ENCODE data around the gene MGMT.

The MGMT gene

DNA sequence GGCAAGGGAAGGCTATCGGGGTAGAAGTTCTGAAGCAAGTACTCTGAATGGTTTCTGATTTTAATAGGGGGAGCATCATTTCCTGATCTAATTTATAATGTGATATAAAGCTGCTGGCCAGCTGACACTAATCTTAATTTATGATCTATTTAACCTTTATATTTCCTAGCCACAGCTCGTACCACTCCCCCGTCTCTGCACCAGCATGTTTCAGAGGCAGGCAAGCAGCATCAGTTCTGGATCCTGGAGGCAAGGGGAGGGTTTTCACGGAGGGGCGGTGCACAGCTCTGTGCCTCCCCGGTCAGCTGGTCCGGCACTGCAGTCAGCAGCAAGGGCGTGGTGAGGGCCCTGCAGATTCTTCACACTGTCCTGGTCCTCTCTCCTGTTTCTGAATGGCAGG, 30.0 kb downstream of the MGMT start:
- DNase-seq: no peak

- no peak for DNase-seq
These were observed 31.6 kb downstream of the MGMT start for GRCh38 chr10:129498680-129499079.

DNA sequence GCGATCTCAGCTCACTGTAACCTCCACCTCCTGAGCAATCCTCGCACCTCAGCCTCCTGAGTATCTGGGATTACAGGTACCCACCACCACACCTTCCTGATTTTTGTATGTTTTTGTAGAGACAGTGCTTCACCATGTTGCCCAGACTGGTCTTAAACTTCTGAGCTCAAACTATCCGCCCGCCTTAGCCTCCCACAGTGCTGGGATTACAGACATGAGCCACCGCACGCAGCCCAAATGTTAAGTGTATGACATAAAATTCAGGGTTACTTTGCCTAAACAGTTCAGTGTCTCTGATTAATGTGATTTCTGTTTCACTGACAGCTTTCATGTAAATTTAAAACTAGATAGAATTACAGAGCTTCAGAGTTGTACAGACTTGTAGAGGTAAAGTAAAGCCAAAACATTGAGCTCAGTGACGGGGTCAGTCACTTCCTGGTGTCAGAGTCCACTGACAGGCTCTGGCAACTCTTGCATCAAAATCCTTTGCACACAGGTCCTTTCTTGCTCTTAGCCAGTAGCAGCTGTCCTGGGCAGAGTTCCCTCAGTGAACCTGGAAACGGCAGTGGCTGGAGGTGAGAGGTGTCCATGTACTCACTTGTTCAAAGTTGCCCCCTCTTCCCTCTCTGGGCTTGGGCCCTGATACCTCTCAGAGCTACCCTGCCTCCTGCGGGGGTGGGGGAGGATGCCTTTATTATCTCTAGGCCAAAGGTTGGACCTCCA, 33.7 kb downstream of the MGMT start:
- no peak for DNase-seq

DNA sequence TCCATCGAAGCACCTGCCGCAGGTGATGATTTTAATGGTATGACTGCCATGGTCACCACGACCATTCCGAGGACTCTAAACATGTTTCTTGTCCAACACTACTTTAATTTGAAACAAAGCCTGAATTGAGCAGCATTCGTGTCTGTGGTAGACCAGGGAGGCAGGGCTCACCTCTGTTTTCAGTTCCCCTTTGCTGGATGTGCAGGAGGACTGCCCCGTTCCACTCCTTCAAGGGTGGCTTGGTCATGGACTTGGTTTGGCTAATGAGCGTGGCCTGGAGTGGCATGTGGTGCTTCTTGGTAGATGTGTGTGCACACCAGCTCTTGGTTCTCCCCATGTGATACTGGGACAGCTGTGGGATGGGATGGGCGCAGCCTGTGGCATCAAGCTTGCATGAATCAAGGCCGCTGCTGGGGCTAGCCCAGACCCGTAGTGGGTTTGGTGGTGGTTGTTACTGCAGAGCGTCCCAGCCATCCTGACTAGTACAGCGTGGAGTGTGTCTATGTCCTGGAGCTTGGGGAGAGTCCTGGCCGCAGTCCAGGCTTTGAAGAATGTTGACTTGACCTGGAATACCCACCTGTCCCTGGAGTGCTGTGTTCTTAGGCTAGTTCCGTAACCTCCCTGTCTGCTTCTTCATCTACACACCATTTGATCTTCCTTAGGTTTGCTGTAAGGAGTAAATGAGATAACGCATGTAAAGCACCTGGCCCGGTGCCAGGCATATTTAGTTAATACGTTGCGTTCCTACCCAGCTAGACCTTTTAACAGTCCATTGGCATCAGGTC, 34.8 kb downstream of the MGMT start:
- no peak for DNase-seq

DNA sequence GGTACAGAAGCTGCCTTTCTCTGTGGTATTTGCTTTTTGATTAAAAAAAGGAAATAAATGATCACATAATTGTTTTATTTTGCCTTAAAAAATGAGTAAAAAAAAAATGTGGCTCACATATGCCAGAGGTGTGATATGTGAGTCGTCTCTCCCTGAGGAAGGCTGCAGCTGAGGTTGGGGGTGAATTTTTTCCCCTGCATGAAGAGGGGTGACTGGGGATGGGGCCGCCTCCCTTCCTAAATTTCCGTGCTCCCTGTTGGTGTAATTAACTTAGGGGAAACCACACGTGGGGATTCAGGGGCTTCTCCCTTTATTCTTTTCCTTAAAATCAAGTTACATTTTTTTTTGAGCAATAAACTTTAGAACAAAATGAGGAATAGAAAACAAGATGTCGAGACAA, 35.4 kb downstream of the MGMT start:
- DNase-seq: no peak

GRCh38 chr10:129505500-129506075, 38.5 kb downstream of the MGMT start:
- no peak for DNase-seq

GRCh38 chr10:129506101-129506797, 39.2 kb downstream of the MGMT start:
- no peak for DNase-seq

GRCh38 chr10:129507216-129507889, 40.3 kb downstream of the MGMT start:
- no peak for DNase-seq

DNA sequence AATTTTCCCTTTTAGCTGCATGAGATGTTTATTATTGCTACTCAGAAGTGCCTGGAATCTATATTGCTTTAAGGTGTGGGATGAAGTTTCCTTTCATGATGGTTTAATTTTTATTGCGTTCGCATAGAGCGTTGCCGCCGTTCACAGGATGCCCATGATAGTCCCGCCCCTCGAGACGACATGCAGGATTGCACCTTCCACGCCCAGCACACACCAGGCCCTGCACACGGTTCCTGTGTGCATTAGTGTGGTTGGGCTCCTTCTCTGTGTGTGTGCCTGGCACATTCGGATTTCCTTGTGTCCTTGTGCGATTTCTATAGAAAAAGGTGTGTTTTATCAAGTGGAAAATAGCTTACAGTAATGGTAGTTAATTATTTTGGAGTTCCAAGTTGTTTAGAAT, 42.1 kb downstream of the MGMT start:
- no peak for DNase-seq

- no peak for DNase-seq
These were observed 42.8 kb downstream of the MGMT start for GRCh38 chr10:129509835-129510234.

- DNase-seq: no peak
These were observed 44.0 kb downstream of the MGMT start for GRCh38 chr10:129511086-129511485.

- no peak for DNase-seq
These were observed 44.7 kb downstream of the MGMT start for GRCh38 chr10:129511758-129512157.

GRCh38 chr10:129513312-129513711, 46.3 kb downstream of the MGMT start:
- DNase-seq: no peak

GRCh38 chr10:129514568-129515451, 47.8 kb downstream of the MGMT start:
- DNase-seq: no peak

- no peak for DNase-seq
These were observed 50.0 kb downstream of the MGMT start for GRCh38 chr10:129516846-129517679.

DNA sequence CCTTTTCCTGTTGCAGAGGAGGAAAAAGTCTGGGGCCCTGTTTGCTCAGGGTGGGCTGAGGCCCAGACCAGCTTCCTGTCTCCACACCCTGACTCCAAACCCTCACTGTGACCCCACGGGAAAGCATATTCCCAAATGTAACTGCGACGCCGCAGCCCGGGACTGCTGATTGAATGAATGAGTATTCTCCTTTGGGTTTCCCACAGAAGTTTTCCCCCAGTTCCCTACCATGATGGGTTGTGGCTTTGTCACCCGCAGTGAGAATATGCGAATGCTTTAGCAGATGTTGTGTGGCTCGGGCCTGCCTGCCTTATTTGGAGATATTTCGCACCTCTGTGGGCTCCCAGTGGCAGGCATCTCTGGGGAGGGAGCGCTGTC, 50.6 kb downstream of the MGMT start:
- no peak for DNase-seq

DNA sequence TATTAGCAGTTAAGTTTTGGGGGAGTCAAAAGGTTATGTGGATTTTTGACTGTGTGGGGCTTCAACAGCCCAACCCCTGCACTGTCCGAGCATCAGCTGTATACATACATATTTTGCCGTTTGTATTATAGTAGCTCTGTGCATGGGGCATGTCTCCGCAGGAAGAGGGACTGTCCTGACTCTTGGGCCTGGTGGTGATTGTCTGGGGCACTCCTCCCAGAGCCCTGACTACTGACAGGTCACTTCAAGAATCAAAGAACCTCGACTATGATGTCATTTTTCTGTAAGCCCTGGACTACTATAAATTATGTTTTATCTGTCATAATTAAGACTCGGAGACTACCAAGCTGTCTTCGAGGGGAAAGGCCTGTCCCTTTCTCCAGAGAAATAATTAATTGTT, 51.8 kb downstream of the MGMT start:
- no peak for DNase-seq

DNA sequence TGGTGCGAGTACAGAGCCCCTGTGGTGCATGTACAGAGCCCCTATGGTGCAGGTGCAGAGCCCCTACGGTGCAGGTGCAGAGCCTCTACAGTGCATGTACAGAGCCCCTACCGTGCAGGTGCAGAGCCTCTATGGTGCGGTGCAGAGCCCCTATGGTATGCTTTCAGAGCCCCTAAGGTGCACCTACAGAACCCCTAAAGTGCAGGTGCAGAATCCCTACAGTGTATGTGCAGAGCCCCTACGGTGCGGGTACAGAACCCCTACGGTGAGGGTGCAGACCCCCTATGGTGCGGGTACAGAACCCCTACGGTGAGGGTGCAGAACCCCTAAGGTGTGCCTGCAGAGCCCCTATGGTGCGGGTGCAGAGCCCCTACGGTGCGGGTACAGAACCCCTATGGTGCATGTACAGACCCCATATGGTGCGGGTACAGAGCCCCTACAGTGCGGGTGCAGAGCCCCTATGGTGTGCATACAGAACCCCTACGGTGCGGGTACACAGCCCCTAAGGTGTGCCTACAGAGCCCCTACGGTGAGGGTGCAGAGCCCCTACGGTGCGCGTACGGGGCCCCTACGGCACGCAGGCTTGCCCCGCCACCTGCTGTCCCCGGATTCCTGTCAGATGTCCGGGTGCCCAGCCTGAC, 53.5 kb downstream of the MGMT start:
- DNase-seq: no peak

DNA sequence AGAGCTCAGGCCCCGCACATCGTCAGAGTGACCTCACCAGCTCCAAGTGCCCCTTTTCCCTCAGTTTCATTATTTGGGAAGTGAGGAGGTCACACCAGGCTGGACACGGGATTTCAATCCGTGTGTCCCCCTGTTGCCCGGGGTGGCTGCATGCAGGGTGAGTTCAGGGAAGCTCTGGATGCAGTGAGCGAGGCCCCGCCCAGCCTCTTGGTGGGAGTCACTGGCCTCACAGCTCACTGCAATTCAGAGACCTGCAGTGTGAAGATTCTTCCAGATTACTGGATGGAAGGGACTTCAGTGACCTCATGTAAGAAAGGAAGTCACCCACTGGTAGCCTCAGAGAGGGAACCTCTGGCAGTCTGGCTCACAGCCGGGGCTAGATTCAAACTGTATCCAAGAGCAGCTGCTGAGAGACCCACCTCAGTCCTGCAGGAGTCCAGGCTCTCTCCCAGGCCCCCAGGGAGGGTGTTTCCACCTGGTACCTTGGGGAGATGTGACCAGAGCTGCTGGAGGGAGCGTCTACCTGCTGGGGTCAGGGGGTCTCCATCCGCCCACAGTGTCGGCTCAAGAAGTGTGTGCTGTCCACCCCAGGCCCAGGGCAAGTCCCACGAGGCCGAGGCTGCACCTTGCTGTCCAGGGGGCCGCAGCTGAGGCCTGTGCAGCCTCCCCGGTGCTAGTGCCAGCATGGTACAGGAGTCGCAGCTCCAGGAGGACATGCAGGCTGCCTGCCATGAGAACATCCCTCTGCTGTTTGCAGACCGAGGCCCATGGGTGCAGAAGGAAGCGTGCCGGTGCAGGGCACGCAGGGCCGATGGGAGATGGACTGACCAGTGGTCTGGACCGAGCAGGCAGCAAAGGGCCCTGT, 54.4 kb downstream of the MGMT start:
- no peak for DNase-seq
